Melanocyte of skin (primary cell): Measurements from ENCODE around the gene ZNF616. TPM values are rescaled to one million over a fixed set of nuclear protein-coding genes. Genes with fewer than 3 reads are reported as not detected.

Experiments
- small RNA-seq, 2 donors: library from RNA; depleted of rRNA; stranded (forward); fragments of <200 nt; gene quantifications; one replicate each; pipeline ENCODE3, GENCODE V24; 2012
- total RNA-seq, 2 donors: library from RNA; depleted of rRNA; stranded (reverse); fragments of >200 nt; gene quantifications; 2 replicates each; pipeline ENCODE4 v1.2.3, GENCODE V29; 2012

Gene ZNF616
- total RNA-seq = 1 to 10 TPM; 7.9 to 9.0 TPM

DNA sequence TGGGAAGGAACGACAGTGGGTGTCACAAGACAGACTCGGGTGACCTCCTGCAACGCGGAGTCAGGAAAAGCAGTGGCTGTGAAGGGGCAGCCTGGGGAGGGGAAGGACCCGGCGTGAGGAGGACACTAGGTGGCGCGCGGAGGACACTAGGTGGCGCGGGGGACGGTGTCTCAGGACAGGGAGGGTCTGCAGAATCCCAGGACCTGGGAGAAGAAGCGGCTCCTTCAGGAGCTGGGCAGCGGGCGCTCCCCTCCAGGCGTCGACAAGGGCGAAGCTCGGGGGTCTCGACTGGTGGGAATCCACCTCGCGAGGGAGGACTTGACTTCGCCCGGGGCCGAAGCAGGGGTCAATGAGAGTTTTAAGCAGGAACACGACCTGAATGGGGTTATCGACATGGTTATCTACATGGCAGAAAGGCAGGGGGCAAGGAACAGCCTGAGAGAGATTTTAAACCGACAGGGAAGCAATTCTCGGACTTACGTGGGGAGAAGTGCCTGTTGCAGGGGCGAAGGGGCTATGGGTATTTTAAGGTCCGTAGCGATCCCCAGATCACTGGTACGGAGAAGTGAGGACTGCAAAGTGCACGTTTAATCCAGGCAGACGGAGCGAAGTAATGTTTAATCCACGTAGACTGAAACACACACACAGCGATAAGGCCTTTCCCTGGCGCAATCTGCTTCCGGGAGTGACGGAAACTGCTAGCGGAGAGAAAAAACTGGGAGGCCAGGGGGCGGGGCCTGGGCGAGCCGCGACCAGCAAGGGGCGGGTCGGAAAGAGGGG is at the start of gene ZNF616:
ZNF616 (minus strand) TSS at position 687 of the 780 bp plus-strand sequence. CDS start 9,426 bp downstream, outside the sequence.

DNA sequence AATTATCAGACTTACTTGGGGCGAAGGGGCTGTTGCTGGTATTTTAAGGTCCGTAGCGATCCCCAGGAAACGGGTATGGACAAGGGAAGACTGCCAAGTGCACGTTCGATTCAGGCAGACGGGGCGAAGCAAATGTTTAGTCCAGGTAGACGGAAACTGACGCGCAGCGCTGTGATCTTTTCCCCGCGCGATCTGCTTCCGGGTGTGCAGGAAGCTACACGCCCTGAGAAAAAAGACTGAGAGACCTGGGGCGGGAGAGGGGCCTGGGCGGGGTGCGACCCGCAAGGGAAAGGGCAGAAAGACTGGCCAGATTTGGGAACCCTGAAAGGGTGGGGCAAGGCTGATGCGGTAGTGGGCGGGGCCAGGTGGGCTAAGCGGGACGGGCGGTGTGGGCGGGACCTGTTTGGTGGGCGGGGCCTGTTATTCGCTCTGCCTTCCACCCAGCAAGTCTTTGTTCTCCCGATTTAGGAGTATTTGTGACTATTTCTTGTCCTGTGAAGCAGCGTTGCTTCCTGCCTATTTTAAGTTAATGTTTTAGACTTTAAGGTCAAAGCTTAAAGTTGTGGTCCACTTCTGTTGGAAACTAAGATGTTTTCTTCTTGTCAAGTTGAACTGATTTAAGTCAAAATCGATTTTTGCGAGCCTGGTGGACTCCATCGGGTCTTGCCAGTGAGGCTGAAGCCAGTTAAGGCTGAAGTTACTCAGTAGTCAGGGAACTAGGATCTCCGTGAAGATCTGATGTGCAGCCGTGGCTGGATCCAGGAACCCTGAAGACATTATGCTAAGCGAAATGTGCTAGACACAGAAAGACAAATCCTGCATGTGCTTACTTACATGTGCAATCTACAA is 31.8 kb upstream of the ZNF616 start, which contains the start of gene ZNF836:
ZNF836 (minus strand) TSS at position 301 of the 849 bp plus-strand sequence. CDS start 3,549 bp downstream, outside the sequence.

DNA sequence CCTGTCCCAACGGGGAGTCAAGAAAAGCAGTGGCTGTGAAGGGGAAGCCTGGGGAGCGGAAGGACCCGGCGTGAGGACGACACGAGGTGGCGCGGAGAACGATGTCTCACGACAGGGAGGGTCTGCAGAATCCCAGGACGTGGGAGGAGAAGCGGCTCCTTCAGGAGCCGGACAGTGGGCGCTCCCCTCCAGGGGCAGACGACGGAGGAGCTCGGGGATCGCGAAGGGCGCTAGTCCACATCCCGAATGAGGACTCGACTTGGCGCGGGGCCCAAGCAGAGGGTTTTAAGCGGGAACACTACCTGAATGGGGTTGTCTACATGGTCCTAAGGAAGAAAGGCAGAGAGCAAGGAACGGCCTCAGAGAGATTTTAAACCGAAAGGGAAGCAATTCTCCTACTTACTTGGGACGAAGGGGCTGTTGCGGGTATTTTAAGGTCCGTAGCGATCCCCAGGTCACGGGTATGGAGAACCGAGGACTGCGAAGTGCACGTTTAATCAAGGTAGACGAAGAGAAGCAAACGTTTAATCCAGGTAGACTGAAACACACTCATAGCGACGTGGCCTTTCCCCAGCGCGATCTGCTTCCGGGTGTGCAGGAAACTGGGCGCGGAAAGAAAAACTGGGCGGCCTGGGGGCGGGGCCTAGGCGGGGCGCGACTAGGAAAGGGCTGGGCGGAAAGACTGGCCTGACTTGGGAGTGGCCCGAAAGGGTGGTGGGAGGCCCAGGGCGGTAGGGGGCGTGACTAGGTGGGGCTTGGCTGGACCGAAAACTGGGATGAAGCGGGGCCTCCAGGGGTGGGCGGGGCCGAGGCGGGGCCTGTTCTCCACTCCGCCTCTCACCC is 44.3 kb downstream of the ZNF616 start, which contains the start of gene ZNF841:
ZNF841 (minus strand) TSS at position 594 of the 843 bp plus-strand sequence. CDS start 10,964 bp downstream, outside the sequence.

Small RNA genes within 50 kb of the gene (small RNA-seq; reads per million reads assigned to genes)
- gene RPL37P23 = 0.86 to 2.2 reads per million in 2 donors

Other genes starting within 250 kb of the ZNF616 start
- gene ZNF649, start 234.9 kb downstream of the ZNF616 start, total RNA-seq = 10 to 100 TPM in 1 of 2 donors, 1 to 10 TPM in 1; 8.3 to 11.4 TPM
- gene ZNF613, start 212.5 kb downstream of the ZNF616 start, total RNA-seq = 1 to 10 TPM; 4.5 to 7.3 TPM
- 1 to 10 TPM; 6.0 to 8.3 TPM for gene ZNF350, start 153.1 kb downstream of the ZNF616 start, total RNA-seq
- gene ZNF615, start 131.7 kb downstream of the ZNF616 start, total RNA-seq = 1 to 10 TPM; 5.2 to 7.3 TPM
- 1 to 10 TPM; 7.2 to 8.7 TPM for gene ZNF614, start 111.6 kb downstream of the ZNF616 start, total RNA-seq
- 1 to 10 TPM; 4.0 to 6.5 TPM for gene ZNF432, start 91.1 kb downstream of the ZNF616 start, total RNA-seq
- gene ZNF841, start 44.2 kb downstream of the ZNF616 start, total RNA-seq = 10 to 100 TPM; 12.3 to 12.7 TPM
- 1 to 10 TPM; 3.3 to 3.8 TPM for gene ZNF836, start 31.7 kb upstream of the ZNF616 start, total RNA-seq
- gene PPP2R1A, start 50.1 kb upstream of the ZNF616 start, total RNA-seq = 100 to 1,000 TPM; 128 to 137 TPM
- 1 to 10 TPM; 7.2 to 8.0 TPM for gene ZNF766, start 129.6 kb upstream of the ZNF616 start, total RNA-seq
- gene ZNF480, start 157.2 kb upstream of the ZNF616 start, total RNA-seq = 1 to 10 TPM; 6.3 to 9.6 TPM
- 1 to 10 TPM; 2.0 to 3.8 TPM for gene ZNF610, start 196.3 kb upstream of the ZNF616 start, total RNA-seq
- gene ZNF880, start 230.0 kb upstream of the ZNF616 start, total RNA-seq = 10 to 100 TPM; 14.8 to 18.6 TPM